ENCODE results near the gene SCN5A. TPM values are rescaled to one million over a fixed set of nuclear protein-coding genes. Genes with fewer than 3 reads are reported as not detected.

The SCN5A gene
- total and polyA plus RNA-seq, 2 experiments from 2014 or later: 10.2 to 10.6 TPM

GRCh38 chr3:38534604-38535003 is 114.9 kb downstream of the SCN5A start:
- no peak overlapping the region for H3K27ac Mint-ChIP-seq
- Histone ChIP-seq H4K20me1 (replicated peaks; ENCODE audit: insufficient read depth) (no peaks in the 10 kb centered on the region; the same call in 1 of the 2 replicates), H3K4me1 (ENCODE audit: insufficient read depth) (peaks cover 6% of the 10 kb centered on the region; the same call in 1 of the 2 replicates), H3K27ac (ENCODE audit: low read depth) (no peak overlapping the region), H3F3A (replicated peaks; ENCODE audit: low read depth) (no peaks in the 10 kb centered on the region), H3K9me2 (ENCODE audit: insufficient read depth) (peaks cover 14% of the 10 kb centered on the region; the same call in 1 of the 2 replicates), H3K4me3 (no peak overlapping the region), H2AFZ (no peak overlapping the region), H3K4me2 (no peak overlapping the region), H3K36me3 (ENCODE audit: insufficient read depth) (no peaks in the 10 kb centered on the region), H3K27me3 (ENCODE audit: insufficient read depth) (no peaks in the 10 kb centered on the region), H3K79me2 (replicated peaks; ENCODE audit: insufficient read depth) (no peaks in the 10 kb centered on the region)
- H3K4me1 Mint-ChIP-seq: peaks cover 26% of the 10 kb centered on the region
- no peak for TF ChIP-seq JUNB (IDR thresholded peaks at IDR 0.05; ENCODE audit: unreplicated experiment)
- no peak for TF ChIP-seq NANOG (IDR thresholded peaks at IDR 0.05; ENCODE audit: borderline replicate concordance)
- no peak for TF ChIP-seq CREB1 (CRISPR knock-in tag; IDR thresholded peaks at IDR 0.05; ENCODE audit: low read depth)
- no peak for TF ChIP-seq EZH2phosphoT487 (IDR thresholded peaks at IDR 0.05; ENCODE audit: unreplicated experiment)
- no peak for TF ChIP-seq REST (IDR thresholded peaks at IDR 0.05; ENCODE audit: unreplicated experiment)
- TF ChIP-seq ZNF114 (CRISPR knock-in tag; IDR thresholded peaks at IDR 0.05): no peak
- TF ChIP-seq ETS1 (IDR thresholded peaks at IDR 0.05): no peak
- no peak for TF ChIP-seq STAT1 (IDR thresholded peaks at IDR 0.05; ENCODE audit: unreplicated experiment)
- TF ChIP-seq ZNF331 (CRISPR knock-in tag; IDR thresholded peaks at IDR 0.05; ENCODE audit: low read depth): no peak
- TF ChIP-seq CTCF (conservative IDR thresholded peaks at IDR 0.05; ENCODE audit: low read depth in 2 of 2): no peak
- no peak for TF ChIP-seq POLR2AphosphoS5 (IDR thresholded peaks at IDR 0.05; ENCODE audit: low read depth)
- TF ChIP-seq ZNF462 (CRISPR knock-in tag; IDR thresholded peaks at IDR 0.05): no peak
- no peak for TF ChIP-seq EZH2 (IDR thresholded peaks at IDR 0.05; ENCODE audit: low read depth, unreplicated experiment)
- ATAC-seq (no peak), DNase-seq (ENCODE audit: low spot score) (no peak)
- H3K27me3 Mint-ChIP-seq (ENCODE audit: insufficient read depth, low read depth, poor library complexity): peaks cover 11% of the 10 kb centered on the region
- H3K4me3 Mint-ChIP-seq: no peak overlapping the region
- H3K9me3 Mint-ChIP-seq: peaks cover 16% of the 10 kb centered on the region
- peaks cover 26% of the 10 kb centered on the region for H3K36me3 Mint-ChIP-seq (ENCODE audit: low read depth)
